RPMI7951 (cell line): Measurements from ENCODE around the gene XRN2. TPM values are rescaled to one million over a fixed set of nuclear protein-coding genes. Genes with fewer than 3 reads are reported as not detected.
"Not testable (repeated sequence)": the region's sequence is repeated elsewhere in the genome, so short reads cannot be mapped to it uniquely, and the experiment has no call there.

Source experiments
- DNase-seq: peaks from one replicate; pipeline ENCODE4 v3.0.0-alpha.2; 2012; ENCODE audit warnings: low read depth
- total RNA-seq: library from RNA; depleted of rRNA; stranded (reverse); fragments of >200 nt; shearing (Covaris generic); gene quantifications from 2 replicates; pipeline ENCODE4 v1.2.3, GENCODE V29; 2014; rRNA removed

The XRN2 gene
- total RNA-seq, 1 experiment from 2014 or later = 151 TPM

- no peak for DNase-seq
These were observed 118.6 kb downstream of the XRN2 start for GRCh38 chr20:21421601-21422236.

GRCh38 chr20:21423712-21424111, 120.6 kb downstream of the XRN2 start:
- not testable (repeated sequence) for DNase-seq

GRCh38 chr20:21424846-21425245, 121.7 kb downstream of the XRN2 start:
- DNase-seq = no peak

GRCh38 chr20:21430020-21430419, 126.9 kb downstream of the XRN2 start:
- DNase-seq = no peak

GRCh38 chr20:21432911-21433310, 129.8 kb downstream of the XRN2 start:
- peak; percentile 65 for DNase-seq

- DNase-seq = peak; percentile 47
These were observed 130.3 kb downstream of the XRN2 start for GRCh38 chr20:21433329-21433890.

GRCh38 chr20:21435576-21435975, 132.4 kb downstream of the XRN2 start:
- DNase-seq = peak; percentile 43

GRCh38 chr20:21436205-21436604, 133.1 kb downstream of the XRN2 start:
- DNase-seq = peak; percentile 92

GRCh38 chr20:21437248-21437647, 134.1 kb downstream of the XRN2 start:
- DNase-seq = no peak

GRCh38 chr20:21437816-21438215, 134.7 kb downstream of the XRN2 start:
- DNase-seq = no peak

Other genes with a start within 250 kb of the XRN2 start
- not detected in 2 replicates for gene LINC00237, start 197.0 kb upstream of the XRN2 start, total RNA-seq
- 13.0 and 15.7 TPM in 2 replicates for gene KIZ, start 177.2 kb upstream of the XRN2 start, total RNA-seq
- not detected in 2 replicates for gene NKX2-4, start 94.2 kb downstream of the XRN2 start, total RNA-seq
- 0.20 TPM in 1 of 2 replicates, not detected in the other for gene NKX2-2, start 210.7 kb downstream of the XRN2 start, total RNA-seq